NCI-H2029 (cell line): ENCODE data around the gene M1AP.
"Not testable (repeated sequence)": the region's sequence is repeated elsewhere in the genome, so short reads cannot be mapped to it uniquely, and the experiment has no call there.

ENCODE experiments used
- DNase-seq: peaks from one replicate; lab custom pipeline; 2025; lab: John Stamatoyannopoulos, UW

M1AP gene

GRCh38 chr2:74566076-74566753, 81.9 kb downstream of the M1AP start:
- no peak for DNase-seq

- DNase-seq = no peak
These were observed 83.9 kb downstream of the M1AP start for GRCh38 chr2:74564222-74564621.

- no peak for DNase-seq
These were observed 85.9 kb downstream of the M1AP start for GRCh38 chr2:74562126-74562775.

GRCh38 chr2:74561022-74561421, 87.1 kb downstream of the M1AP start:
- not testable (repeated sequence) for DNase-seq

- no peak for DNase-seq
These were observed 87.5 kb downstream of the M1AP start for GRCh38 chr2:74560591-74560990.

- no peak for DNase-seq
These were observed 88.2 kb downstream of the M1AP start for GRCh38 chr2:74559912-74560311.

- no peak for DNase-seq
These were observed 89.6 kb downstream of the M1AP start for GRCh38 chr2:74558284-74559230.

- DNase-seq = no peak
These were observed 91.2 kb downstream of the M1AP start for GRCh38 chr2:74556831-74557370.

GRCh38 chr2:74556159-74556558, 92.0 kb downstream of the M1AP start:
- DNase-seq = no peak

- DNase-seq = no peak
These were observed 92.5 kb downstream of the M1AP start for GRCh38 chr2:74555610-74556103.

- no peak for DNase-seq
These were observed 93.2 kb downstream of the M1AP start for GRCh38 chr2:74554820-74555531.

GRCh38 chr2:74553892-74554819, 94.0 kb downstream of the M1AP start, which contains the start of the genes DOK1 and LOXL3:
TSS of gene DOK1 (plus strand) at chr2:74554720. CDS start at chr2:74554755, 35 bp downstream.
TSS of gene LOXL3 (minus strand) at chr2:74553942. CDS start at chr2:74552634, 1,308 bp downstream.
- peak; percentile 31 for DNase-seq

GRCh38 chr2:74552914-74553811, 95.0 kb downstream of the M1AP start:
- DNase-seq = no peak

- DNase-seq = no peak
These were observed 95.9 kb downstream of the M1AP start for GRCh38 chr2:74551942-74552913.

- no peak for DNase-seq
These were observed 96.6 kb downstream of the M1AP start for GRCh38 chr2:74551530-74551929.

- no peak for DNase-seq
These were observed 97.9 kb downstream of the M1AP start for GRCh38 chr2:74550231-74550630.

GRCh38 chr2:74548900-74549826, 99.0 kb downstream of the M1AP start:
- DNase-seq = no peak
